ENCODE results near the gene NAIF1. TPM values are rescaled to one million over a fixed set of nuclear protein-coding genes. Genes with fewer than 3 reads are reported as not detected.

NAIF1 gene
- polyA plus RNA-seq, 1 donor from 2014 or later = 9.9 TPM

DNA sequence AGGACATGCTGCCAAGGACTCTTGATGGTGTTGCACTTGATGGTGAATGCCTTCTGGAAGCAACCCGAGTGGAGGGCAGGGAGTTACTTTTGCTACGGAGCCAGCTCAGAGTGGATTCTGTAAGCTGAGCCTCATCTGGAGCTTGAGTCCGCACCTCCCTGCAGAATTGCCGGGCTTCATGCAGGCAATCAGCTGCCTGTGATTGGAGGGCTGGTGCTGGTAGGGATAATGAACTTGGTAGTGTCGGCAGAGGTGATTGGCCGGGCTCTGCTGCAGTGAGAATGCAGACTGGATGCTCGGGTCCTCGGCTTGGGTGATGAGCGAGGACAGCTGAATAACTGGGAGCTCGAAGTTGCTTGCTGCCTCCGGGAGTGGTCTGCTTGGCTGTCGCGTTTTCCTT lies 24.0 kb upstream of the NAIF1 start:
- Histone ChIP-seq H3K9ac (ENCODE audit: low read length) (peak overlapping the region; percentile 74), H3K27me3 (ENCODE audit: insufficient read depth, low read depth, low read length) (no peaks in the 10 kb centered on the region), H3F3A (ENCODE audit: insufficient read depth, low read length, poor library complexity, severe bottlenecking) (peaks cover 7% of the 10 kb centered on the region), H3K9me2 (ENCODE audit: insufficient read depth, low read length) (no peaks in the 10 kb centered on the region), H3K79me2 (replicated peaks; ENCODE audit: insufficient read depth, low read length) (peaks cover 31% of the 10 kb centered on the region), H2AFZ (ENCODE audit: low read depth, low read length) (peak overlapping the region; percentile 16), H3K4me3 (ENCODE audit: low read length) (peak overlapping the region; percentile 62), H3K27ac (ENCODE audit: low read length) (peak overlapping the region; percentile 95), H3K36me3 (ENCODE audit: insufficient read depth, low read length) (no peaks in the 10 kb centered on the region), H4K20me1 (ENCODE audit: insufficient read depth) (no peaks in the 10 kb centered on the region), H3K4me2 (ENCODE audit: low read length) (peak overlapping the region; percentile 91), H3K9me3 (ENCODE audit: low read length) (no peaks in the 10 kb centered on the region)
- TF ChIP-seq RAD21 (conservative IDR thresholded peaks at IDR 0.05) (peak; percentile 10), EP300 (conservative IDR thresholded peaks at IDR 0.05; ENCODE audit: poor library complexity, severe bottlenecking) (peak; percentile 22), REST (IDR thresholded peaks at IDR 0.05; ENCODE audit: borderline replicate concordance) (peak; percentile 61), SMC3 (conservative IDR thresholded peaks at IDR 0.05; ENCODE audit: poor library complexity) (no peak), EZH2 (IDR thresholded peaks at IDR 0.05; ENCODE audit: borderline replicate concordance, insufficient read depth, low read length, poor library complexity, severe bottlenecking) (no peak), POLR2AphosphoS5 (IDR thresholded peaks at IDR 0.05) (peak; percentile 75), TAF1 (IDR thresholded peaks at IDR 0.05; ENCODE audit: low read depth) (peak; percentile 48), MXI1 (conservative IDR thresholded peaks at IDR 0.05; ENCODE audit: poor library complexity, severe bottlenecking) (peak; percentile 52)
- TF ChIP-seq, protein P1, sequence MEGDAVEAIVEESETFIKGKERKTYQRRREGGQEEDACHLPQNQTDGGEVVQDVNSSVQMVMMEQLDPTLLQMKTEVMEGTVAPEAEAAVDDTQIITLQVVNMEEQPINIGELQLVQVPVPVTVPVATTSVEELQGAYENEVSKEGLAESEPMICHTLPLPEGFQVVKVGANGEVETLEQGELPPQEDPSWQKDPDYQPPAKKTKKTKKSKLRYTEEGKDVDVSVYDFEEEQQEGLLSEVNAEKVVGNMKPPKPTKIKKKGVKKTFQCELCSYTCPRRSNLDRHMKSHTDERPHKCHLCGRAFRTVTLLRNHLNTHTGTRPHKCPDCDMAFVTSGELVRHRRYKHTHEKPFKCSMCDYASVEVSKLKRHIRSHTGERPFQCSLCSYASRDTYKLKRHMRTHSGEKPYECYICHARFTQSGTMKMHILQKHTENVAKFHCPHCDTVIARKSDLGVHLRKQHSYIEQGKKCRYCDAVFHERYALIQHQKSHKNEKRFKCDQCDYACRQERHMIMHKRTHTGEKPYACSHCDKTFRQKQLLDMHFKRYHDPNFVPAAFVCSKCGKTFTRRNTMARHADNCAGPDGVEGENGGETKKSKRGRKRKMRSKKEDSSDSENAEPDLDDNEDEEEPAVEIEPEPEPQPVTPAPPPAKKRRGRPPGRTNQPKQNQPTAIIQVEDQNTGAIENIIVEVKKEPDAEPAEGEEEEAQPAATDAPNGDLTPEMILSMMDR (IDR thresholded peaks at IDR 0.05; ENCODE audit: poor library complexity, severe bottlenecking) = peak; percentile 11

- no peak for TF ChIP-seq TAF1 (IDR thresholded peaks at IDR 0.05; ENCODE audit: low read depth)
- TF ChIP-seq RAD21 (conservative IDR thresholded peaks at IDR 0.05) = no peak
- TF ChIP-seq, protein P1 (IDR thresholded peaks at IDR 0.05; ENCODE audit: poor library complexity, severe bottlenecking) = no peak
- TF ChIP-seq MXI1 (conservative IDR thresholded peaks at IDR 0.05; ENCODE audit: poor library complexity, severe bottlenecking) = no peak
- TF ChIP-seq POLR2AphosphoS5 (IDR thresholded peaks at IDR 0.05) = no peak
- TF ChIP-seq REST (IDR thresholded peaks at IDR 0.05; ENCODE audit: borderline replicate concordance) = no peak
- no peak for TF ChIP-seq EZH2 (IDR thresholded peaks at IDR 0.05; ENCODE audit: borderline replicate concordance, insufficient read depth, low read length, poor library complexity, severe bottlenecking)
- no peak for TF ChIP-seq SMC3 (conservative IDR thresholded peaks at IDR 0.05; ENCODE audit: poor library complexity)
- TF ChIP-seq EP300 (conservative IDR thresholded peaks at IDR 0.05; ENCODE audit: poor library complexity, severe bottlenecking) = no peak
- Histone ChIP-seq H3K9me3 (ENCODE audit: low read length) (no peaks in the 10 kb centered on the region), H3K79me2 (replicated peaks; ENCODE audit: insufficient read depth, low read length) (peaks cover 25% of the 10 kb centered on the region), H3K36me3 (ENCODE audit: insufficient read depth, low read length) (no peaks in the 10 kb centered on the region), H3K9me2 (ENCODE audit: insufficient read depth, low read length) (no peaks in the 10 kb centered on the region), H4K20me1 (ENCODE audit: insufficient read depth) (no peaks in the 10 kb centered on the region), H3K4me3 (ENCODE audit: low read length) (no peak overlapping the region), H3K27ac (ENCODE audit: low read length) (no peak overlapping the region), H3F3A (ENCODE audit: insufficient read depth, low read length, poor library complexity, severe bottlenecking) (peaks cover 7% of the 10 kb centered on the region), H3K9ac (ENCODE audit: low read length) (no peak overlapping the region), H3K27me3 (ENCODE audit: insufficient read depth, low read depth, low read length) (no peaks in the 10 kb centered on the region), H3K4me2 (ENCODE audit: low read length) (no peak overlapping the region), H2AFZ (ENCODE audit: low read depth, low read length) (no peak overlapping the region)
Observed at GRCh38 chr9:128089299-128089698, 22.2 kb upstream of the NAIF1 start.
